K562 (cell line): ENCODE results near the gene CYSRT1. TPM values are rescaled to one million over a fixed set of nuclear protein-coding genes. Genes with fewer than 3 reads are reported as not detected.

Experiments used
- ATAC-seq: fragments of 200-7000 bp; cut with Tn5 transposase; 3 replicates; pipeline ENCODE4 v1.9.1; 2020; ENCODE audit warnings: moderate library complexity
- BruUV-seq: library from RNA; stranded (reverse); fragments of 400-500 nt; replicated peaks from 2 replicates; lab custom pipeline; 2021; lab: Mats Ljungman, UMichigan
- CTCF ChIA-PET: fragments of 300-600 bp; formaldehyde crosslinking; extraction: SDS; loops from one replicate; lab custom pipeline; 2021; ENCODE audit warnings: low intra/inter-chr PET ratio; lab: Yijun Ruan, JAX
- POLR2A ChIA-PET: fragments of 300-600, 350-650 bp; sonication (Branson Sonifier 250); formaldehyde crosslinking; extraction: SDS; loops from one replicate; lab custom pipeline; 2021; ENCODE audit warnings: antibody characterized with exemption, inconsistent platforms; lab: Yijun Ruan, JAX
- DNase-seq, 4 experiments: peaks; one replicate each; pipeline versions ENCODE4 v3.0.0 to v3.0.0-alpha.2; 2011 to 2018; ENCODE audit warnings: low spot score in 3 of 4, mixed read lengths in 3 of 4; ENCODE audit errors: extremely low read depth in 1 of 4
- FAIRE-seq: peaks from 2 replicates; lab custom pipeline; 2011; peaks lifted over from hg19 to GRCh38; lab: Jason Lieb, UNC
- H2AFZ ChIP-seq: 2 replicates; pipeline ENCODE4 v1.6.0; 2011; ENCODE audit warnings: low read depth, low read length, control low read depth, inconsistent platforms
- H3K27ac ChIP-seq: fragments of 200-600 bp; 3 replicates; pipeline ENCODE4 v1.8.0; 2011; ENCODE audit warnings: low read depth, mild to moderate bottlenecking, control low read depth, inconsistent platforms, low read length, moderate library complexity, mixed read lengths; ENCODE audit errors: extremely low read depth
- H3K27me3 ChIP-seq, 2 experiments: fragments of 300-600 bp in 1 of 2; 2 replicates in 1 of 2; 3 replicates in 1 of 2; pipeline versions ENCODE4 v1.6.0 to v1.8.0; 2011; ENCODE audit warnings: inconsistent platforms in 2 of 2, low read length in 2 of 2, mild to moderate bottlenecking in 1 of 2, mixed read lengths in 1 of 2, moderate library complexity in 1 of 2; ENCODE audit not compliant: control insufficient read depth in 2 of 2, insufficient read depth in 2 of 2
- H3K36me3 ChIP-seq: fragments of 300-600 bp; 3 replicates; pipeline ENCODE4 v1.8.0; 2011; ENCODE audit warnings: mild to moderate bottlenecking, low read length, inconsistent platforms; ENCODE audit not compliant: control insufficient read depth, insufficient read depth
- H3K4me1 ChIP-seq, 2 experiments: fragments of 200-600 bp in 1 of 2; replicated peaks in 1 of 2; 2 replicates in 1 of 2; 3 replicates in 1 of 2; pipeline versions ENCODE4 v1.5.1 to v1.8.0; 2011; ENCODE audit warnings: inconsistent platforms in 2 of 2, low read length in 2 of 2, mild to moderate bottlenecking in 1 of 2, mixed read lengths in 1 of 2, moderate library complexity in 1 of 2; ENCODE audit not compliant: control insufficient read depth in 2 of 2, insufficient read depth in 2 of 2
- H3K4me2 ChIP-seq: 2 replicates; pipeline ENCODE4 v1.6.1; 2011; ENCODE audit warnings: low read length, control low read depth, inconsistent platforms, mixed read lengths; ENCODE audit not compliant: insufficient read depth
- H3K4me3 ChIP-seq: fragments of 200-600 bp; sonication (generic), shearing (Covaris generic); 2 replicates; pipeline ENCODE4 v1.5.1; 2016; ENCODE audit warnings: control low read depth, inconsistent platforms
- H3K79me2 ChIP-seq: fragments of 200-600 bp; 3 replicates; pipeline ENCODE4 v1.8.0; 2011; ENCODE audit warnings: low read length, inconsistent platforms; ENCODE audit not compliant: control insufficient read depth, insufficient read depth
- H3K9ac ChIP-seq, 2 experiments: 2 replicates each; pipeline versions ENCODE4 v1.6.0 to v1.6.1; 2011; ENCODE audit warnings: low read depth in 2 of 2, low read length in 2 of 2, control low read depth in 1 of 2, inconsistent platforms in 1 of 2, mild to moderate bottlenecking in 1 of 2, mixed read lengths in 1 of 2; ENCODE audit not compliant: insufficient read depth in 1 of 2
- H3K9me1 ChIP-seq: one replicate; pipeline ENCODE4 v1.6.0; 2011; ENCODE audit warnings: inconsistent platforms, mild to moderate bottlenecking, low read length, moderate library complexity; ENCODE audit not compliant: control insufficient read depth, insufficient read depth
- H3K9me3 ChIP-seq: replicated peaks from 2 replicates; pipeline ENCODE4 v1.5.1; 2011; ENCODE audit warnings: low read depth, low read length, inconsistent platforms; ENCODE audit not compliant: control insufficient read depth, insufficient read depth
- H4K20me1 ChIP-seq: replicated peaks from 2 replicates; pipeline ENCODE4 v1.6.1; 2011; ENCODE audit warnings: low read length, inconsistent platforms, mixed read lengths; ENCODE audit not compliant: control insufficient read depth, insufficient read depth
- DMBX1 ChIP-seq: fragments of 250-450 bp; sonication (Bioruptor Pico); IDR thresholded peaks from 2 replicates; pipeline ENCODE4 v1.8.0; 2022; ENCODE audit warnings: inconsistent platforms, mild to moderate bottlenecking, moderate library complexity, borderline replicate concordance
- MEF2D ChIP-seq: conservative IDR thresholded peaks from 2 replicates; pipeline ENCODE4 v1.6.1; 2016; ENCODE audit warnings: low read depth, missing genetic modification characterization, missing compliant biosample characterization
- RAD51 ChIP-seq: fragments of 450-650 bp; IDR thresholded peaks from 2 replicates; pipeline ENCODE4 v1.7.1; 2016; ENCODE audit warnings: low read depth, mild to moderate bottlenecking, borderline replicate concordance
- RBFOX2 ChIP-seq: fragments of 200-400 bp; formaldehyde crosslinking; IDR thresholded peaks from 2 replicates; pipeline ENCODE4 v1.6.1; 2017; ENCODE audit warnings: low read depth, mild to moderate bottlenecking, low read length, moderate library complexity
- XRCC4 ChIP-seq: IDR thresholded peaks from one replicate; pipeline ENCODE4 v1.6.1; 2011; ENCODE audit not compliant: insufficient read depth, insufficient read length; ENCODE audit errors: extremely low read depth
- ZNF41 ChIP-seq: fragments of 250-450 bp; sonication (Bioruptor Pico); conservative IDR thresholded peaks from 2 replicates; pipeline ENCODE4 v1.4.0; 2020; ENCODE audit warnings: mild to moderate bottlenecking
- ZNF79 ChIP-seq: fragments of 250-450 bp; sonication (Bioruptor Pico); IDR thresholded peaks from 2 replicates; pipeline ENCODE4 v1.4.0; 2020; ENCODE audit warnings: low read depth, mild to moderate bottlenecking, moderate library complexity
- WGBS: fragments of 100-300 bp; shearing (Covaris generic); methylation state at CpG from one replicate; pipeline ENCODE4 v1.1.6; 2016; ENCODE audit warnings: low coverage, mixed read lengths; ENCODE audit not compliant: insufficient coverage; ENCODE audit errors: missing lambda C conversion rate; 5-methylcytosine and 5-hydroxymethylcytosine counted together
- in situ Hi-C: fragments of 300-500 bp; cut with MboI; formaldehyde crosslinking; loops from 4 replicates; pipeline ENCODE4 v1.15.0; 2018; ENCODE audit warnings: inconsistent platforms, mixed read lengths
- intact Hi-C: fragments of 100-400 bp; cut with micrococcal nuclease; formaldehyde crosslinking; loops from 2 replicates; pipeline ENCODE4 v1.14.2; 2022
- polyA plus RNA-seq, 8 experiments: library from polyadenylated mRNA; depleted of rRNA in 4 of 8; stranded (reverse) in 5 of 8; unstranded in 3 of 8; fragments of >200 nt; fragmentation: Nextera tagmentation in 2 of 8; fragmentation: Illumina TruSeq in 1 of 8; extraction: Ambion mirVana in 2 of 8; extraction: Trizol in 1 of 8; gene quantifications; 2 replicates each; pipeline versions ENCODE4 v1.2.1 to v1.2.3, GENCODE V29; 2011 to 2014; ENCODE audit warnings: inconsistent platforms in 1 of 8, missing spikeins in 1 of 8
- total RNA-seq, 7 experiments: library from RNA; depleted of rRNA in 6 of 7; stranded (reverse); fragments of >200 nt in 6 of 7; fragmentation: Illumina TruSeq in 2 of 7; extraction: Trizol in 2 of 7; gene quantifications; 2 replicates each; pipeline versions ENCODE4 v1.2.1 to v1.2.3, GENCODE V29; 2011 to 2021; ENCODE audit warnings: low replicate concordance in 1 of 7
- TF ChIP-seq, protein P1 (sequence below): fragments of 450-650 bp; formaldehyde crosslinking; IDR thresholded peaks from 2 replicates; pipeline ENCODE4 v1.4.0; 2020; ENCODE audit warnings: mild to moderate bottlenecking, mixed read lengths

CYSRT1 gene
- total and polyA plus RNA-seq, 9 of the 15 experiments (the other 6 are each of a cell fraction or from before 2014, with no cell fraction given), result 0.04 to 1.4 (median 0.42) TPM; not detected in 3

DNA sequence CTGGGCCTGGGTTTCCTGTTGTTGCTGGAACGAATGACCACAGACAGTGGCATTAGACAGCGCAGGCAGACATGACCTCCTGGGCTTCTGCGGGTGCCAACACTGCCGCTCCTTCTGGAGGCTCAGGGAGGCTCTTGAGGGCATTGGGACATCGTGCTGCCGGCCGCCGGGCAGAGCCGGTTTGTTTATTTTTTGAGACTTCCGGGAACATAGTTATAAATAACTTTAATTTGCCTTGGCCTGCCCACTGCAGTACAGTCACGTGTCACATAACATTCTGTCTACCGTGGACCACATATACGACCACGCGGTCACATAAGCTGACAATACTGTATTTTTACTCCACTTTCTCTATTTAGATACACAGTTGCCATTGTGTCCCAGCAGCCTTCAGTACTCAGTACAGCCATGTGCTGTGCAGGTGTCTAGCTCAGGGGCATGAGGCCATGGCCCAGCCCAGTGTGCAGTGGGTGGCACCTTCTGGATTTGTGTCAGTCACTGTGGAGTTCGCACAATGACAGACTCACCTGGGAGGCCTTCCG is 44.3 kb downstream of the CYSRT1 start:
- POLR2A ChIA-PET, result interaction anchor here (0.9 to 4.2 kb wide), 2 partner anchors 8 to 28 kb away, joined by 3 to 23 read pairs; partner anchors contain the start of genes TOR4A and TUBB4B
- intact Hi-C loops, result no loop called here
- H3K9ac ChIP-seq, result peak overlapping the region; percentile 54 to 85
- ATAC-seq (no peak), DNase-seq (no peak), FAIRE-seq (peak; percentile 61)
- no peaks in the 10 kb centered on the region for H3K9me3 ChIP-seq
- in situ Hi-C loops, result no loop called here
- peak overlapping the region; percentile 62 for H3K4me2 ChIP-seq
- no peak overlapping the region for H3K4me3 ChIP-seq
- H3K27ac ChIP-seq, result peak overlapping the region; percentile 71
- H3K36me3 ChIP-seq, result peaks cover 81% of the 10 kb centered on the region
- no peaks in the 10 kb centered on the region for H4K20me1 ChIP-seq
- H3K4me1 ChIP-seq, result peaks cover 20 to 72% of the 10 kb centered on the region in 2 experiments
- no TSS peak for BruUV-seq
- H3K79me2 ChIP-seq, result peaks cover 10% of the 10 kb centered on the region; the same call in 2 of the 3 replicates
- no peaks in the 10 kb centered on the region for H3K27me3 ChIP-seq
- TF ChIP-seq RBFOX2, result 0 out of 2 replicates have a peak, but pooled peaks have one; percentile 24
- peak; percentile 26; the same call in 1 of the 2 replicates for TF ChIP-seq MEF2D (tag)
- TF ChIP-seq ZNF41 (CRISPR knock-in tag), result no peak
- TF ChIP-seq, protein P1, sequence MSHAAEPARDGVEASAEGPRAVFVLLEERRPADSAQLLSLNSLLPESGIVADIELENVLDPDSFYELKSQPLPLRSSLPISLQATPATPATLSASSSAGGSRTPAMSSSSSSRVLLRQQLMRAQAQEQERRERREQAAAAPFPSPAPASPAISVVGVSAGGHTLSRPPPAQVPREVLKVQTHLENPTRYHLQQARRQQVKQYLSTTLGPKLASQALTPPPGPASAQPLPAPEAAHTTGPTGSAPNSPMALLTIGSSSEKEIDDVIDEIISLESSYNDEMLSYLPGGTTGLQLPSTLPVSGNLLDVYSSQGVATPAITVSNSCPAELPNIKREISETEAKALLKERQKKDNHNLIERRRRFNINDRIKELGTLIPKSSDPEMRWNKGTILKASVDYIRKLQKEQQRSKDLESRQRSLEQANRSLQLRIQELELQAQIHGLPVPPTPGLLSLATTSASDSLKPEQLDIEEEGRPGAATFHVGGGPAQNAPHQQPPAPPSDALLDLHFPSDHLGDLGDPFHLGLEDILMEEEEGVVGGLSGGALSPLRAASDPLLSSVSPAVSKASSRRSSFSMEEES (CRISPR knock-in tag), result peak; percentile 83
- no peak for TF ChIP-seq ZNF79 (CRISPR knock-in tag)
- TF ChIP-seq DMBX1 (CRISPR knock-in tag), result 0 out of 2 replicates have a peak, but pooled peaks have one; percentile 18
- TF ChIP-seq XRCC4, result no peak
- peak; percentile 26; the same call in 1 of the 2 replicates for TF ChIP-seq RAD51
- CTCF ChIA-PET, result no interaction called here
- 0 out of 2 replicates have a peak overlapping the region, but pooled peaks have one; percentile 70 for H2AFZ ChIP-seq
- WGBS, result 64% methylated on average over 16 of the region's 17 CpGs
- H3K9me1 ChIP-seq, result no peaks in the 10 kb centered on the region
